NCI-H128 (cell line): ENCODE results near the gene KCNE1.
"Not testable (repeated sequence)": the region's sequence is repeated elsewhere in the genome, so short reads cannot be mapped to it uniquely, and the experiment has no call there.

Experiments
- DNase-seq: peaks from one replicate; lab custom pipeline; 2025; ENCODE audit not compliant: unreplicated experiment; lab: John Stamatoyannopoulos, UW

Gene KCNE1

DNA sequence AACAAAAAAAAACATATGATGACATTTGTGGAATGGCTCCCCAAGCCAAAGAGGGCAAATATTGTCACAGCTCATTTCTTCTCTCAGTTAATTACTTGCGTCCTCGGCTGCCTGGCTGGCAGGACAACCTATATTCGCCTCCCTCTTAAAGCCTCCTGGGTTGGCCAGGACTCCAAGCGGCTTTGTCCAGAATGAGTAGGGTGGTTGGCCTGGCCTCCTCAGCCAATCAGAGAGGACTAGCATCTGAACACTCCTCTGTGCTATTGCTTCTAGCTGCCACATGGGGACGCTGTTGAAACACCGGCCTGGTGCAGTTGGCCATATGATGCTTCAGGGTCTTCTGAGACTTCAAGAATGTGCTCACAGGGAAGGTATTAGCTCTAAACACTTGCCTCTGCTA, 83.6 kb downstream of the KCNE1 start:
- not testable (repeated sequence) for DNase-seq

DNA sequence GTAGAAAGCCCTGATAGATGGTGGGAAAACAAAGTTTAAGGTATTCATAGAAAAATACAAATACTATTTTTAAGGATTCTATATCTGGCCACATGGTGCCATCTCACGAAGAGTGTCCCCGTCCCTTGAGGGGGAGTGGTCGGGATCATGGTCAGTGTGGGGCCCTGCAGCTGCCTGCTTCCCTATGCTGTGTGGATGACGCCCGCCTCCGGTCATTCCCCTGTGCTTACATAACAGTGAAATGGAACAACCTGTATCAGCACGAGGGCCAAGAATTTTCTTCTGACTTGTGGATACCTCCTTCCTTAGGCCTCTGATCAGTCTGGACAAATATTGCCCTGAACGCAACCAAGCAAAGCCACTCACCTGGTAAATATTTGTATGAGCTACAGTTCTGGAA, 84.7 kb downstream of the KCNE1 start:
- DNase-seq = not testable (repeated sequence)

DNA sequence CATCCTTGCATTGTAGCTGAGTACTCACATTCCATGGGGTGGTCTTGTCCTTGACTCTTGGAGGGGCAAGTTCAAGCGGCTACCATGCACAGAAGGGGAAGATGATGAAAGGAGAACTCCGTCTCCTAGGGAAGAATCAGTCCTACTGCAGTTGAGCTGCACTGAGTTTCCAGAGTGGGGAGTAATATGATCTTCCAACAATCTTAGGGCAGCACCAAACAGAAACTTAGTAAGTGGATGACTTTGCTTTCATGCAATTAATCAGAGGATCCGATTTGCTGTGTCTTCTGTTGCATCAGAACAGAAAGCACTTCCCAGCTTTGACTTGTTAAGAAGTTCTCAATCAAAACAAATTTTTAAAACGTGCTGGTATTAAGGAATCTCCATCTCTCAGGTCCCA, 88.2 kb downstream of the KCNE1 start, which contains the start of gene SMIM34:
SMIM34 (minus strand) TSS at position 147 of the 400 bp plus-strand sequence; CDS start at position 35, 112 bp downstream.
- DNase-seq = not testable (repeated sequence)

DNA sequence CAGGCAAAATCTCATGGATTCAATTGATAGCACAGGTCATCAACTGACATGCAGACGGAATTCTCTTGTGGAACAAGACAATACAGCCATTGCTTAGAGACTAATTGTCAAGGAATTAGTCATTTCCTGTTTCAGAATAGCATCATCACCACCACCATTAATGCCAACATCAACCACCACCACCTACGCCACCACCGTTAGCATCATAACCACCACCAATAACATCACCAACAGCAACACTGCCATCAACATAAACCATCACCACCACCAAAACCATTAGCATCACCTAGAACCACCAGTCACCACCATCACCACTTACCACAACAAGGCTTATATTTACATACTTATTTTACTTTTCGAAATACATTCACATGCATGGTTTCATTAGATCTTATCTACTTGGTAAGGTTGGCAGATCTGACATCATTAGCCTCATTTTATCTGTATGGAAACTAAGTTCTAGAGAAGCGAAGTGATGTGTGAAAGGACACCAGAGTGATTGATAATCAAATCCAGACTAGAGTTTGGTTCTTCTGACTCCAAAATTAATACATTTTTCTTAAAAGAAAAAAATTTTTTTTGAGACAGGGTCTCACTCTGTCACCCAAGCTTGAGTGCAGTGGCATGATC, 94.4 kb downstream of the KCNE1 start:
- DNase-seq = not testable (repeated sequence)

DNA sequence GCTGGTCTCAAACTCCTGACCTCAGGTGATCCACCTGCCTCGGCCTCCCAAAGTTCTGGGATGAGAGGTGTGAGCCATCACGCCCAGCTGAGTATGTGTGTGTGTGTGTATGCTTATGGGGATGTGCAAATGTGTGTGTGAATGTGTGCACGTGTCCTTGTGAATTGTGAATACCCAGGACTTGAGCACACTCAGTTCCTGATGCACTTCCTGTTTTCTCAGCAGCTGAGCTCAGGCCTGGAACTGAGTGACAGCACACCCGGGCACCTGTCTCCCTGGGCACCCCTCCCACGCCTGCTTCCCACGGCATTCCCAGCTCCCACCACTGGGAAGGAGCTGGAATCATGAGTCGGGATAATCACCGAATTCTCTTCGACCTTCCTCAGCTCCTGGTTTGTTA, 104.7 kb downstream of the KCNE1 start:
- DNase-seq = not testable (repeated sequence)

DNA sequence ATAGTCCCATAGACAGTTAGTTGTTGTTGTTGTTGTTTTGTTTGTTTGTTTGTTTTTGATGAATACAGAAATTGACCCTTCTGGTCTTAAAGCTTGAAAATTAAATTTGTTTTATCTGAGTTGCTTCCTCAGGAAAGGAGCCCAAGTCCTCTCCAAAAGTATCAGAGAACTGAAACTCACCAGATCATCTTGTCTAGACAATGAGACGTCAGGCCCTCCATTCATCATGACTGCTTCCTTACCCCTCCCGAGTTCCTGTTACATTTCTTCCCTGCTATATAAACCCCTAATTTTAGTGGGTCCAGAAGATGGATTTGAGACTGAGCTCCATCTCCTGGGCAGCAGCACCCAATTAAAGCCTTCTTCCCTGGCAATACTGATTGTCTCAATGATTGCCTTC, 105.3 kb downstream of the KCNE1 start:
- DNase-seq = not testable (repeated sequence)

DNA sequence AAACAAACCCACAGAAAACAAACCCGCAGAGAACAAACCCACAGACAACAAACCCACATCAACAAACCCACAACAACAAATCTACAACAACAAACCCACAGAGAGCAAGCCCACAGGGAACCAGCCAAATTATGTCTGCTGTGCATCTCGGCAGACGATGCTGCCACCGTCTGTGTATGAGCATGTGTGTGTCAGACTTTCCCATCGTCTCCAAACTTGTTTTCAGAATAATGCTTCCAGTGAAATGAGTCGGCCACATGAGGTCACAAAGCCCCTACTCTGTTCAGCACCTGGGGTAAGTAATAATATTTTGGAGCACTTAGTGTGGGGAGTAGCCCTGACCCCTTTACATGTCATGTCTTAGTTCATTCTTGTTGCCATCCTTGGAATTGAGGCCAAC, 105.9 kb downstream of the KCNE1 start:
- DNase-seq = not testable (repeated sequence)

DNA sequence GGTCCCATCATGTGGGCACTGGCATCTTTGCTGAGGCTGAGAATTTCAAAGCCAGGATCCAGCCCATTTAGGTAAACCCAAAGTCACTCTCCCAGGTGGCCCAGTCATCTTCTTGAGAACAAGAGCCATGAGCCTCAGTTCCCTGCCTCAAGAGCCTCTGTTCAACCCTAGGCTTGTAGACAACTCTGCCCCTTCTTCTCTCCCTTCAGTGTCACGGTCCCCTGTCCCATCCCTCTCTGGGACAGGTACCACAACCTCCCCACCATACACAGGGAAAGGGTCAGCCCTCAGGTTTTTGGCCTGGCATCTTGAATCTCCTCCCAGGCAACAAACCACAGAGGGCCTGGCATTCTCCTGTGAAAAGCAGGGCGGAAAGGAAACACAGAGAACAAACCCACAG, 106.3 kb downstream of the KCNE1 start:
- not testable (repeated sequence) for DNase-seq

DNA sequence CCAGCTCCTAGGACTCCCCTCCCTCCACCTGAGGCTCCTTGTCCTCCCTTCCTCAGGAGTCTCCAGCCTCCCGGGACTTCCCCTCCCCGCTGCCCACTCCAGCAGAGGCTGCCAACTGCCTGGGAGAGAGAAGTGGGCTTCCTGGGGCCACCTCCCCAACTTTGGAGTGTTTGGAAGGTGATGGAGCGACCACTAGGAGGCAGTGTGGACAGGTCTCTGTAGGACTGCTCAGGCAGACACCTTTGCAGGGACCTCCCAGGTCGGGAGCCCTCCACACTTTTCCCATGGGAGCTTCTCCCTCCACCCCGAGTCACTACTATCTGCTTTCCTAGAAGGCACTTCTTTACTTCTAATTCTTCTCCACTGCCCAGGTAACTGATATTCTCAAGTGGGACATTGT, 107.3 kb downstream of the KCNE1 start:
- DNase-seq = not testable (repeated sequence)

DNA sequence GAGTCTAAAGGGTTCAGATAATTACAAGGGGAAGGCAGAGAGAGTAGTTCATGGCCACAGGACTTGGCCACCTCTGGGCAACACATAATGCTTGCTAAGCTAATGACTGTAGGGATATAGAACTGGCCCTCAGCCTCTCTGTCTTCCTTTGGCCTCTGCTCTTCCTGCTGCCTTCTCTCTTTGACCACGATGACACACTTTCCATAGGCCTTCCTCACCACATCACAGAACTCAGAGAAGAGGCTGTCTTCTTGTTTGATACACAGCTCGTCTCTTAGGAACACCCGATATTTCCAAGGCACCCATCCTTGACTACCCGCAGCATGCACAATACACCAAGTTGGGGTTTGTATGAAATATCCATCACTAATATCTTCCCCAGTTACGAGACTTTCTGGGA, 111.5 kb downstream of the KCNE1 start:
- not testable (repeated sequence) for DNase-seq
